Left kidney (tissue), 2 donors: ENCODE data around the gene STEAP1. TPM values are rescaled to one million over a fixed set of nuclear protein-coding genes. Genes with fewer than 3 reads are reported as not detected.

Experiments used
- DNase-seq: peaks from one replicate; pipeline ENCODE4 v3.0.0-alpha.2; 2013
- polyA plus RNA-seq: library from polyadenylated mRNA; unstranded; fragments of 120-200 nt; gene quantifications from one replicate; pipeline ENCODE4 v1.2.1, GENCODE V29; 2013; ENCODE audit not compliant: insufficient read length

The STEAP1 gene
- polyA plus RNA-seq, 1 donor = 16.5 TPM

GRCh38 chr7:90211391-90212148, 57.3 kb downstream of the STEAP1 start, which contains the start of gene STEAP2:
Gene STEAP2 (plus strand): TSS chr7:90211740. CDS start chr7:90225083, 13,343 bp downstream.
- peak; percentile 88 for DNase-seq

DNA sequence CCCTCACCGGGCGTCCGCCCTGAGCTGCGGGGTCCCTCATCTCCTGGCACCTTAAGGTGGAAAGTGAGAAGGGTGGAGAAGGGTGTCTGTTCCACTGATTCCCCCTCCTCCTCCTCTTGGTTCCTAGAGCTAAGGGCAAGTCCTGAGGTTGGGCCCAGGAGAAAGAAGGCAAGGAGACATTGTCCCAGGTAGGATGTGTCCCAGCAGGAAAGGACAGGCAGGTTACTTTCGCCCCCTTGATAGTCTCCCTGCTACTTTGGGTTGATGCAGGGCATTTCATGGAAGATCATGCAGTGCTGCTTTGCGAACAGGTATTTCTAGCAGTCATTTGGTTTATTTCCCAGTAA, 57.9 kb downstream of the STEAP1 start:
- DNase-seq = no peak

DNA sequence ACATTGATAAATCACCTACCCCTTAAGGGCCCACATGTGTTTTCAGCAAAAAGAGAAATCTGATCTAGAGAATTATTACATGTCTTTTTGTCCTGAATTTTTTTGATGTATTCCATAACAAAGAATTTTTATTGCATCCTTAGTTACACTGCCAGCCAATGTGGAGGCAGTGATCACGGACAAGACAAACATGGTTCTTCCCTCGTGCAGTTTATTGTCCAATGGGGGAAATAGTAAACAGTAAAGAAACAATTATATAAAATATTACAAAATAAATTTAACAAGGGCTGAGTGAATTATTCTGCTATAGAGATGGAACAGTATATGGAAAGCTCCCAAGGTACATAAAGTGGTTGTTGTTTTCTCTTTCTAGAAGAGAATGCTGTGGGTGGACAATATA, 59.3 kb downstream of the STEAP1 start:
- DNase-seq = no peak

Other genes starting within 250 kb of the STEAP1 start
- 22.7 TPM for gene STEAP2, start 57.3 kb downstream of the STEAP1 start, polyA plus RNA-seq
- 22.5 TPM for gene CFAP69, start 90.7 kb downstream of the STEAP1 start, polyA plus RNA-seq
- 1.1 TPM for gene FAM237B, start 166.8 kb downstream of the STEAP1 start, polyA plus RNA-seq
- 35.1 TPM for gene GTPBP10, start 192.2 kb downstream of the STEAP1 start, polyA plus RNA-seq
- gene CLDN12, start 249.0 kb downstream of the STEAP1 start, polyA plus RNA-seq = 56.9 TPM